GM23338 (cell line): ENCODE data around the gene DNAJC27. TPM values are rescaled to one million over a fixed set of nuclear protein-coding genes. Genes with fewer than 3 reads are reported as not detected.

Experiments used
- ATAC-seq: fragments of 200-7000 bp; cut with Tn5 transposase; 3 replicates; pipeline ENCODE4 v1.9.1; 2020
- DNase-seq: peaks from one replicate; pipeline ENCODE4 v3.0.0-alpha.2; 2015; ENCODE audit warnings: low spot score
- H2AFZ ChIP-seq: fragments of 200-600 bp; sonication (generic); 2 replicates; pipeline ENCODE4 v1.8.0; 2016; ENCODE audit warnings: antibody characterized with exemption, mild to moderate bottlenecking, moderate library complexity
- H3F3A ChIP-seq: fragments of 200-600 bp; sonication (generic); replicated peaks from 2 replicates; pipeline ENCODE4 v1.8.0; 2017; ENCODE audit warnings: antibody characterized with exemption, mixed run types, low read depth
- H3K27ac ChIP-seq: fragments of 200-600 bp; sonication (generic); 2 replicates; pipeline ENCODE4 v1.6.1; 2016; ENCODE audit warnings: low read depth
- H3K27me3 ChIP-seq: fragments of 200-600 bp; sonication (generic); 2 replicates; pipeline ENCODE4 v1.8.0; 2016; ENCODE audit warnings: mild to moderate bottlenecking, mixed run types, moderate library complexity; ENCODE audit not compliant: insufficient read depth
- H3K36me3 ChIP-seq: fragments of 200-600 bp; sonication (generic); 2 replicates; pipeline ENCODE4 v1.8.0; 2016; ENCODE audit warnings: mild to moderate bottlenecking; ENCODE audit not compliant: insufficient read depth
- H3K4me1 ChIP-seq: fragments of 200-600 bp; sonication (generic); 2 replicates; pipeline ENCODE4 v1.8.0; 2016; ENCODE audit warnings: mild to moderate bottlenecking, moderate library complexity; ENCODE audit not compliant: insufficient read depth
- H3K4me2 ChIP-seq: fragments of 200-600 bp; sonication (generic); 2 replicates; pipeline ENCODE4 v1.7.1; 2017; ENCODE audit warnings: mixed run types
- H3K4me3 ChIP-seq: fragments of 200-600 bp; sonication (generic); 2 replicates; pipeline ENCODE4 v1.6.1; 2016; ENCODE audit warnings: mixed run types
- H3K79me2 ChIP-seq: fragments of 200-600 bp; sonication (generic); replicated peaks from 2 replicates; pipeline ENCODE4 v1.8.0; 2017; ENCODE audit warnings: mild to moderate bottlenecking; ENCODE audit not compliant: insufficient read depth
- H3K9me2 ChIP-seq: fragments of 200-600 bp; sonication (generic); 2 replicates; pipeline ENCODE4 v1.8.0; 2017; ENCODE audit not compliant: insufficient read depth
- H4K20me1 ChIP-seq: fragments of 200-600 bp; sonication (generic); replicated peaks from 2 replicates; pipeline ENCODE4 v1.8.0; 2017; ENCODE audit warnings: mild to moderate bottlenecking; ENCODE audit not compliant: insufficient read depth
- H3K27ac Mint-ChIP-seq: 2 replicates; pipeline ENCODE4 v1.8.0; 2020; ENCODE audit warnings: inconsistent platforms, mild to moderate bottlenecking, moderate library complexity, mixed read lengths
- H3K27me3 Mint-ChIP-seq: 3 replicates; pipeline ENCODE4 v1.8.0; 2022; ENCODE audit warnings: low read depth, mild to moderate bottlenecking, moderate library complexity, mixed read lengths, inconsistent platforms; ENCODE audit not compliant: insufficient read depth, poor library complexity
- H3K36me3 Mint-ChIP-seq: 3 replicates; pipeline ENCODE4 v1.8.0; 2021; ENCODE audit warnings: low read depth, mild to moderate bottlenecking, inconsistent platforms, moderate library complexity, mixed read lengths
- H3K4me1 Mint-ChIP-seq: 3 replicates; pipeline ENCODE4 v1.8.0; 2020; ENCODE audit warnings: mild to moderate bottlenecking, inconsistent platforms, mixed read lengths
- H3K4me3 Mint-ChIP-seq: 3 replicates; pipeline ENCODE4 v1.8.0; 2021; ENCODE audit warnings: moderate library complexity, mild to moderate bottlenecking, inconsistent platforms, mixed read lengths
- H3K9me3 Mint-ChIP-seq: 3 replicates; pipeline ENCODE4 v1.8.0; 2020; ENCODE audit warnings: moderate library complexity, mild to moderate bottlenecking, inconsistent platforms, mixed read lengths
- CREB1 ChIP-seq: fragments of 250-450 bp; sonication (Bioruptor Pico); IDR thresholded peaks from 2 replicates; pipeline ENCODE4 v1.5.0; 2020; ENCODE audit warnings: low read depth, mild to moderate bottlenecking, moderate library complexity
- EZH2phosphoT487 ChIP-seq: fragments of 200-600 bp; sonication (generic); IDR thresholded peaks from one replicate; pipeline ENCODE4 v1.8.1; 2018; ENCODE audit warnings: antibody characterized with exemption; ENCODE audit not compliant: unreplicated experiment
- JUNB ChIP-seq: IDR thresholded peaks from one replicate; pipeline ENCODE4 v1.6.1; 2016; ENCODE audit warnings: antibody characterized with exemption; ENCODE audit not compliant: unreplicated experiment
- NANOG ChIP-seq: IDR thresholded peaks from 2 replicates; pipeline ENCODE4 v1.6.1; 2016; ENCODE audit warnings: antibody characterized with exemption, borderline replicate concordance
- STAT1 ChIP-seq: IDR thresholded peaks from one replicate; pipeline ENCODE4 v1.6.1; 2016; ENCODE audit warnings: antibody characterized with exemption; ENCODE audit not compliant: unreplicated experiment
- ZNF114 ChIP-seq: fragments of 250-450 bp; sonication (Bioruptor Pico); IDR thresholded peaks from 2 replicates; pipeline ENCODE4 v1.5.0; 2020; ENCODE audit warnings: mild to moderate bottlenecking, moderate library complexity
- polyA plus RNA-seq: library from polyadenylated mRNA; unstranded; fragments of >200 nt; fragmentation: Nextera tagmentation; extraction: Ambion mirVana; gene quantifications from 2 replicates; pipeline ENCODE4 v1.2.1, GENCODE V29; 2016
- total RNA-seq: library from RNA; depleted of rRNA; stranded (reverse); fragments of >200 nt; shearing (Covaris generic); gene quantifications from 2 replicates; pipeline ENCODE4 v1.2.3, GENCODE V29; 2014
- TF ChIP-seq, protein P1 (sequence below): IDR thresholded peaks from one replicate; pipeline ENCODE4 v1.6.1; 2018; ENCODE audit warnings: antibody characterized with exemption; ENCODE audit not compliant: unreplicated experiment
- TF ChIP-seq, protein P2 (sequence below), 2 experiments: fragments of 200-600 bp in 1 of 2; sonication (generic) in 1 of 2; conservative IDR thresholded peaks; 2 replicates each; pipeline versions ENCODE4 v1.5.1 to v1.6.1; 2016 to 2017; ENCODE audit warnings: antibody characterized with exemption in 2 of 2, low read depth in 2 of 2, mild to moderate bottlenecking in 2 of 2, moderate library complexity in 1 of 2
- TF ChIP-seq, protein P3 (sequence below): IDR thresholded peaks from 2 replicates; pipeline ENCODE4 v1.6.1; 2016; ENCODE audit warnings: antibody characterized with exemption

DNAJC27 gene
- total and polyA plus RNA-seq, 2 experiments from 2014 or later, result 2.4 to 2.6 TPM

DNA sequence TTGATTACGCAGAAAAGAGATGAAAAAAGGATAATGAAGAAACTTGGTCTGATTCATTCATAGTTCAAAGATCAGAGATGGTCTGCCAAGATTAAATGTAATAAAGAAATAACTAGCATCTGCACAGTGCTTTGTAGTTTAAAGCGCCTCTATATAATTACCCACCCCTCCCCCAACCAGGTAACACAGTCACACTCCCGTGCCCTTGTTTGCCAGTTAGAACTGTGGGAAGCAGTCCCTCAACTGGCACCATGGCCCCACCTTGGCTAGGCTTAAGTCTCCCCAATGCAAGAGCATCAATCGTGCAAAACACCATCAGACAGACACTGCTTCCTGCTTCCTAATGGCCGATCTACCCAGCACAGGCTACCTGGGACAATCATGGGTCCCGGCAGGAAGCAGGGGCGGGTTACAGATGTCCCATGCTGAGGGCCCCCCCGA, 63.3 kb downstream of the DNAJC27 start (continued):
- TF ChIP-seq, protein P1, sequence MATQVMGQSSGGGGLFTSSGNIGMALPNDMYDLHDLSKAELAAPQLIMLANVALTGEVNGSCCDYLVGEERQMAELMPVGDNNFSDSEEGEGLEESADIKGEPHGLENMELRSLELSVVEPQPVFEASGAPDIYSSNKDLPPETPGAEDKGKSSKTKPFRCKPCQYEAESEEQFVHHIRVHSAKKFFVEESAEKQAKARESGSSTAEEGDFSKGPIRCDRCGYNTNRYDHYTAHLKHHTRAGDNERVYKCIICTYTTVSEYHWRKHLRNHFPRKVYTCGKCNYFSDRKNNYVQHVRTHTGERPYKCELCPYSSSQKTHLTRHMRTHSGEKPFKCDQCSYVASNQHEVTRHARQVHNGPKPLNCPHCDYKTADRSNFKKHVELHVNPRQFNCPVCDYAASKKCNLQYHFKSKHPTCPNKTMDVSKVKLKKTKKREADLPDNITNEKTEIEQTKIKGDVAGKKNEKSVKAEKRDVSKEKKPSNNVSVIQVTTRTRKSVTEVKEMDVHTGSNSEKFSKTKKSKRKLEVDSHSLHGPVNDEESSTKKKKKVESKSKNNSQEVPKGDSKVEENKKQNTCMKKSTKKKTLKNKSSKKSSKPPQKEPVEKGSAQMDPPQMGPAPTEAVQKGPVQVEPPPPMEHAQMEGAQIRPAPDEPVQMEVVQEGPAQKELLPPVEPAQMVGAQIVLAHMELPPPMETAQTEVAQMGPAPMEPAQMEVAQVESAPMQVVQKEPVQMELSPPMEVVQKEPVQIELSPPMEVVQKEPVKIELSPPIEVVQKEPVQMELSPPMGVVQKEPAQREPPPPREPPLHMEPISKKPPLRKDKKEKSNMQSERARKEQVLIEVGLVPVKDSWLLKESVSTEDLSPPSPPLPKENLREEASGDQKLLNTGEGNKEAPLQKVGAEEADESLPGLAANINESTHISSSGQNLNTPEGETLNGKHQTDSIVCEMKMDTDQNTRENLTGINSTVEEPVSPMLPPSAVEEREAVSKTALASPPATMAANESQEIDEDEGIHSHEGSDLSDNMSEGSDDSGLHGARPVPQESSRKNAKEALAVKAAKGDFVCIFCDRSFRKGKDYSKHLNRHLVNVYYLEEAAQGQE, result no peak
- TF ChIP-seq ZNF114 (CRISPR knock-in tag) (no peak), EZH2phosphoT487 (no peak)

DNA sequence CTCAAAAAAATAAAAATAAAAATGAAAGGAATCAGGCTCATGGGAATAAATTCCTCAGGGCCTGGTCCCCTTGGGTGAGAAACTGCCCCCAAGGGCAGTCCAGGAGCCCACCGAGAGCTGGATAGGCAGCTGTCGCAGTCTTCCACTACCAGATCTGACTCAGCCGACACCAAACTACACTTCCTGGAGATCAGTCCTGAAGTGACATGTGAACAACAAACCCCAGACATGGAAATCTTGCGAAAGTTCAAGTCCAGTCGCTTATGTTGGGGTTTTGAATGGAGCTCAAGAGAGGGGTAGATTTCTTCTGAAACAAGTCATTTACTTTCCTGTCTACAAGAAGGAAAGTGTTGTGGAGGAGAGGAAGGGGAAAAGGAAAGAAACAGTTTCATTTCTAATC, 64.6 kb downstream of the DNAJC27 start:
- Mint-ChIP-seq H3K27me3 (peaks cover 6% of the 10 kb centered on the region), H3K4me1 (peaks cover 8% of the 10 kb centered on the region; the same call in 2 of the 3 replicates), H3K4me3 (no peak overlapping the region), H3K27ac (no peak overlapping the region), H3K9me3 (no peaks in the 10 kb centered on the region), H3K36me3 (peaks cover 38% of the 10 kb centered on the region)
- DNase-seq (no peak), ATAC-seq (no peak)
- Histone ChIP-seq H3K4me1 (no peaks in the 10 kb centered on the region), H3K27ac (no peak overlapping the region), H3K9me2 (no peaks in the 10 kb centered on the region), H3K27me3 (no peaks in the 10 kb centered on the region), H3K79me2 (peaks cover 25% of the 10 kb centered on the region), H3K4me3 (no peak overlapping the region), H3K4me2 (no peak overlapping the region), H4K20me1 (no peaks in the 10 kb centered on the region), H3K36me3 (no peaks in the 10 kb centered on the region), H2AFZ (no peak overlapping the region), H3F3A (no peaks in the 10 kb centered on the region)
- no peak for TF ChIP-seq STAT1
- TF ChIP-seq, protein P2, sequence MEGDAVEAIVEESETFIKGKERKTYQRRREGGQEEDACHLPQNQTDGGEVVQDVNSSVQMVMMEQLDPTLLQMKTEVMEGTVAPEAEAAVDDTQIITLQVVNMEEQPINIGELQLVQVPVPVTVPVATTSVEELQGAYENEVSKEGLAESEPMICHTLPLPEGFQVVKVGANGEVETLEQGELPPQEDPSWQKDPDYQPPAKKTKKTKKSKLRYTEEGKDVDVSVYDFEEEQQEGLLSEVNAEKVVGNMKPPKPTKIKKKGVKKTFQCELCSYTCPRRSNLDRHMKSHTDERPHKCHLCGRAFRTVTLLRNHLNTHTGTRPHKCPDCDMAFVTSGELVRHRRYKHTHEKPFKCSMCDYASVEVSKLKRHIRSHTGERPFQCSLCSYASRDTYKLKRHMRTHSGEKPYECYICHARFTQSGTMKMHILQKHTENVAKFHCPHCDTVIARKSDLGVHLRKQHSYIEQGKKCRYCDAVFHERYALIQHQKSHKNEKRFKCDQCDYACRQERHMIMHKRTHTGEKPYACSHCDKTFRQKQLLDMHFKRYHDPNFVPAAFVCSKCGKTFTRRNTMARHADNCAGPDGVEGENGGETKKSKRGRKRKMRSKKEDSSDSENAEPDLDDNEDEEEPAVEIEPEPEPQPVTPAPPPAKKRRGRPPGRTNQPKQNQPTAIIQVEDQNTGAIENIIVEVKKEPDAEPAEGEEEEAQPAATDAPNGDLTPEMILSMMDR (conservative IDR thresholded peaks at IDR 0.05; ENCODE audit: low read depth in 2 of 2), result no peak
- TF ChIP-seq CREB1 (CRISPR knock-in tag), result no peak
- TF ChIP-seq JUNB, result no peak
- TF ChIP-seq ZNF114 (CRISPR knock-in tag), result no peak
- TF ChIP-seq, protein P3, sequence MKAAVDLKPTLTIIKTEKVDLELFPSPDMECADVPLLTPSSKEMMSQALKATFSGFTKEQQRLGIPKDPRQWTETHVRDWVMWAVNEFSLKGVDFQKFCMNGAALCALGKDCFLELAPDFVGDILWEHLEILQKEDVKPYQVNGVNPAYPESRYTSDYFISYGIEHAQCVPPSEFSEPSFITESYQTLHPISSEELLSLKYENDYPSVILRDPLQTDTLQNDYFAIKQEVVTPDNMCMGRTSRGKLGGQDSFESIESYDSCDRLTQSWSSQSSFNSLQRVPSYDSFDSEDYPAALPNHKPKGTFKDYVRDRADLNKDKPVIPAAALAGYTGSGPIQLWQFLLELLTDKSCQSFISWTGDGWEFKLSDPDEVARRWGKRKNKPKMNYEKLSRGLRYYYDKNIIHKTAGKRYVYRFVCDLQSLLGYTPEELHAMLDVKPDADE, result no peak
- TF ChIP-seq NANOG, result no peak
- TF ChIP-seq, protein P1, result no peak
